Muscle layer of colon (tissue), 2 donors: ENCODE data around the gene CMYA5.

Source experiments
- H3K27ac ChIP-seq: one replicate; pipeline ENCODE4 v1.7.0; 2013; ENCODE audit warnings: low read depth, mild to moderate bottlenecking, low read length, moderate library complexity
- H3K27me3 ChIP-seq, 2 donors: one replicate each; pipeline ENCODE4 v1.7.0; 2013; ENCODE audit warnings: low read length in 2 of 2, mild to moderate bottlenecking in 2 of 2; ENCODE audit not compliant: insufficient read depth in 2 of 2, control insufficient read depth in 1 of 2
- H3K36me3 ChIP-seq: one replicate; pipeline ENCODE4 v1.7.0; 2013; ENCODE audit warnings: mild to moderate bottlenecking, low read length; ENCODE audit not compliant: insufficient read depth
- H3K4me1 ChIP-seq: one replicate; pipeline ENCODE4 v1.7.0; 2013; ENCODE audit warnings: mild to moderate bottlenecking, low read length; ENCODE audit not compliant: insufficient read depth
- H3K4me3 ChIP-seq, 2 donors: one replicate each; pipeline ENCODE4 v1.7.0; 2013; ENCODE audit warnings: low read length in 2 of 2, low read depth in 1 of 2, mild to moderate bottlenecking in 1 of 2, moderate library complexity in 1 of 2
- H3K9ac ChIP-seq: one replicate; pipeline ENCODE4 v1.7.0; 2013; ENCODE audit warnings: low read length
- H3K9me3 ChIP-seq: one replicate; pipeline ENCODE4 v1.7.0; 2013; ENCODE audit warnings: mild to moderate bottlenecking, low read length
- donor health status: abdominal sarcoma.
- donor health status: Adenocarcinoma of cecum.

CMYA5 gene

DNA sequence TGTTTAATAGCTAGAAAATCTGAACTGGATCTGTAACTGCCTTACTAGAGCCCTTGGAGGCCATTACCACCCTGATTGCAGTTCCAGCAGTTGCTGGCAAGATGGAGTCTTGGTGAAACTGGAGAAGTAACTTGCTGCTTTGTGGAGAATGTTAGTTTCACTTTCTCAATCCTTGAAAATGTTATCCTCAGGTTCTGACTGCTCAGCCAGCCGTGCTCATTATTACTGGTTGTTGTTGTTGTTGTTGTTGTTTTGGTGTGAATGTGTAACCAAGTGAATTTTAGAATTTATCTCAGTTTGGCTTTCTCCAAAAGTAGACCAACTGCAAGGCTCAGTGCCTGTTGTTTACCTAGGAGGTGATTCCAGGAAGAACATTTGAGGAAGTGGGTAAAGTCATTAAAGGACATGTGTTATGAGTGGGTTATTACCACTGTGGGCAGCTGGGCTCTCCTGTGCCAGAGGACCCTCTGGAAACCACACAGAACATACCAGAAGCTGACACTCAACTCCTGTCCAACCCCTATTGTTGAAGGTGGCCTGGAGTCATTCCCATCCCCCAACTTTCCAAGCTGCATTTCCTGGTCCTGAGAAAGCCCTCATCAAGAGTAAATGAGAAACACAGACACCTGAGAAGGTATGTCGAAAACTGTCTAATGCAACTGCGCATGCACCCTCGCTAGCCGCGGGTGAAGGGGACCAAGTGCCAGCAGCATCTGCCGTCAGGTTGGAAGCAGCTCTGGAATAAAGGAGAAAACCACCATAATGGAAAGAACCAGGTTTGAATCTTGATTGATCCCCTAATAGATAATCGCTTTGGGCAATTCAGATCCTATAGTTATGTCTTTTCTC lies 111.6 kb downstream of the CMYA5 start:
- H3K36me3 ChIP-seq: no peaks in the 10 kb centered on the region
- no peaks in the 10 kb centered on the region for H3K9me3 ChIP-seq
- H3K9ac ChIP-seq: no peak overlapping the region
- H3K4me1 ChIP-seq: peaks cover 11% of the 10 kb centered on the region
- H3K27ac ChIP-seq: no peak overlapping the region
- no peak overlapping the region for H3K4me3 ChIP-seq
- no peaks in the 10 kb centered on the region for H3K27me3 ChIP-seq

GRCh38 chr5:79802406-79802805 lies 112.8 kb downstream of the CMYA5 start:
- H3K4me3 ChIP-seq: no peak overlapping the region
- no peak overlapping the region for H3K9ac ChIP-seq
- no peaks in the 10 kb centered on the region for H3K27me3 ChIP-seq
- H3K36me3 ChIP-seq: no peaks in the 10 kb centered on the region
- H3K4me1 ChIP-seq: peaks cover 11% of the 10 kb centered on the region
- H3K9me3 ChIP-seq: no peaks in the 10 kb centered on the region
- H3K27ac ChIP-seq: no peak overlapping the region

GRCh38 chr5:79803007-79803406 lies 113.4 kb downstream of the CMYA5 start:
- Histone ChIP-seq H3K27ac (no peak overlapping the region), H3K36me3 (no peaks in the 10 kb centered on the region), H3K4me3 (no peak overlapping the region), H3K9me3 (no peaks in the 10 kb centered on the region), H3K9ac (no peak overlapping the region), H3K27me3 (no peaks in the 10 kb centered on the region), H3K4me1 (peaks cover 11% of the 10 kb centered on the region)

GRCh38 chr5:79806741-79807140 lies 117.1 kb downstream of the CMYA5 start:
- H3K27me3 ChIP-seq: no peaks in the 10 kb centered on the region
- H3K4me3 ChIP-seq: no peak overlapping the region
- H3K9me3 ChIP-seq: no peaks in the 10 kb centered on the region
- H3K9ac ChIP-seq: no peak overlapping the region
- H3K4me1 ChIP-seq: peaks cover 11% of the 10 kb centered on the region
- H3K27ac ChIP-seq: no peak overlapping the region
- H3K36me3 ChIP-seq: no peaks in the 10 kb centered on the region

GRCh38 chr5:79809743-79810142 lies 120.1 kb downstream of the CMYA5 start:
- Histone ChIP-seq H3K36me3 (no peaks in the 10 kb centered on the region), H3K9me3 (no peaks in the 10 kb centered on the region), H3K27ac (no peak overlapping the region), H3K4me3 (no peak overlapping the region), H3K4me1 (no peaks in the 10 kb centered on the region), H3K27me3 (no peaks in the 10 kb centered on the region), H3K9ac (no peak overlapping the region)

- Histone ChIP-seq H3K36me3 (no peaks in the 10 kb centered on the region), H3K27me3 (no peaks in the 10 kb centered on the region), H3K4me3 (no peak overlapping the region), H3K4me1 (no peaks in the 10 kb centered on the region), H3K27ac (no peak overlapping the region), H3K9me3 (no peaks in the 10 kb centered on the region), H3K9ac (no peak overlapping the region)
Measured at GRCh38 chr5:79811081-79811480, 121.4 kb downstream of the CMYA5 start.

GRCh38 chr5:79811904-79812303 lies 122.3 kb downstream of the CMYA5 start:
- Histone ChIP-seq H3K9ac (no peak overlapping the region), H3K4me1 (no peaks in the 10 kb centered on the region), H3K27me3 (no peaks in the 10 kb centered on the region), H3K9me3 (no peaks in the 10 kb centered on the region), H3K27ac (no peak overlapping the region), H3K36me3 (no peaks in the 10 kb centered on the region), H3K4me3 (no peak overlapping the region)

- no peaks in the 10 kb centered on the region for H3K36me3 ChIP-seq
- no peaks in the 10 kb centered on the region for H3K4me1 ChIP-seq
- H3K9me3 ChIP-seq: no peaks in the 10 kb centered on the region
- H3K27ac ChIP-seq: no peak overlapping the region
- H3K27me3 ChIP-seq: no peaks in the 10 kb centered on the region
- H3K4me3 ChIP-seq: no peak overlapping the region
- H3K9ac ChIP-seq: no peak overlapping the region
Measured at GRCh38 chr5:79814699-79815098, 125.1 kb downstream of the CMYA5 start.

DNA sequence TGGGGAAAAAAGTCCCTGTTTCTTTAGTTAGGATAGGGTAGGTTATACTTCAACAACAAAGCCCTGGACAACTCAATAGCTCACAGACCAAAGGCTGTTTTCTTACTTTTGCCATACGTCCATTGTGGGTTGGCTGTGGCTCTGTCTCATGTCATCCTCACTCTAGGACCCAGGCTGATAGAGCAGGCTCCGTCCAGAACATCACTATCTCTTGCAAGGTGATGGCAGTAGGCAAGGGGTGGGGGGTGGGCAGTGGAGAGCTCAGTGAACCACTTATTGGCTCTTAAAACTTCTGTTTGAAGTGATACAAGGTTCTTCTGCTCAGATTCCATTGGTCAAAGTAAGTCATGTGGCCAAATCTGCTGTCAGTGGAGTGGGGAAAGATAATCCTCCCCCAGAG lies 126.4 kb downstream of the CMYA5 start:
- H3K9ac ChIP-seq: no peak overlapping the region
- H3K9me3 ChIP-seq: no peaks in the 10 kb centered on the region
- H3K4me3 ChIP-seq: no peak overlapping the region
- no peaks in the 10 kb centered on the region for H3K27me3 ChIP-seq
- H3K4me1 ChIP-seq: no peaks in the 10 kb centered on the region
- H3K27ac ChIP-seq: no peak overlapping the region
- H3K36me3 ChIP-seq: no peaks in the 10 kb centered on the region

DNA sequence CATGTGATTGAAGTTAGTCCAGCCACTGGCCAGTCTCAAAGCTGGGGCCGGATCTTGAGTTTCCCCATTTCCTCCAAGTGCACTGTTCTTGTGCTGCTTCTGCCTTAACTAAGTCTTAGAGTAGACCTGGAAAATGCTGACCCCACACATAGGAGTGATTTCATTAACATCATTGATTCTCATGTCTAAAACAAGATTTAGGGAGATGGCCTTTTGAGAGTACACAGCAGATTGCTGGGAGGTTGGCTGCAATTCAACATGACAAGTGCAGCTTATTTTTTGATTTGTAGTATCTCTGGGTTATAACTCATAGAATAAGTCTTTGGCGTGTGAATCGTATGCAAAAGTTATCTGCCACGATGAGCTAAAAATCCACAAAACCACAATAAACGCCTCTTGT lies 131.0 kb downstream of the CMYA5 start:
- Histone ChIP-seq H3K27me3 (no peaks in the 10 kb centered on the region), H3K27ac (no peak overlapping the region), H3K4me3 (no peak overlapping the region), H3K9me3 (no peaks in the 10 kb centered on the region), H3K4me1 (no peaks in the 10 kb centered on the region), H3K9ac (no peak overlapping the region), H3K36me3 (no peaks in the 10 kb centered on the region)

- Histone ChIP-seq H3K27ac (no peak overlapping the region), H3K4me1 (no peaks in the 10 kb centered on the region), H3K9ac (no peak overlapping the region), H3K36me3 (no peaks in the 10 kb centered on the region), H3K4me3 (no peak overlapping the region), H3K9me3 (no peaks in the 10 kb centered on the region), H3K27me3 (no peaks in the 10 kb centered on the region)
Measured at GRCh38 chr5:79824444-79824843, 134.8 kb downstream of the CMYA5 start.

GRCh38 chr5:79825802-79826201 lies 136.2 kb downstream of the CMYA5 start:
- Histone ChIP-seq H3K9me3 (no peaks in the 10 kb centered on the region), H3K27ac (no peak overlapping the region), H3K27me3 (no peaks in the 10 kb centered on the region), H3K9ac (no peak overlapping the region), H3K36me3 (no peaks in the 10 kb centered on the region), H3K4me3 (no peak overlapping the region), H3K4me1 (no peaks in the 10 kb centered on the region)
